CD14-positive monocyte (primary cell): ENCODE data around the gene FNDC3B. TPM values are rescaled to one million over a fixed set of nuclear protein-coding genes. Genes with fewer than 3 reads are reported as not detected.
"Not testable (repeated sequence)": the region's sequence is repeated elsewhere in the genome, so short reads cannot be mapped to it uniquely, and the experiment has no call there.

ENCODE experiments used
- DNase-seq, 3 donors: peaks; one replicate each; pipeline ENCODE4 v3.0.0-alpha.2; 2011 to 2022
- H2AFZ ChIP-seq: 2 replicates; pipeline ENCODE4 v1.6.0; 2012; ENCODE audit warnings: mild to moderate bottlenecking, low read depth, low read length, inconsistent platforms; ENCODE audit not compliant: insufficient read depth, poor library complexity, severe bottlenecking
- H3K27ac ChIP-seq, 2 donors: 1 replicate in 1 of 2; 2 replicates in 1 of 2; pipeline ENCODE4 v1.5.1; 2012 to 2013; ENCODE audit warnings: low read length in 2 of 2, control low read depth in 1 of 2, inconsistent platforms in 1 of 2, low read depth in 1 of 2, mild to moderate bottlenecking in 1 of 2
- H3K27me3 ChIP-seq, 2 donors: one replicate each; pipeline versions ENCODE4 v1.6.0 to v1.6.1; 2011 to 2013; ENCODE audit warnings: low read length in 2 of 2; ENCODE audit not compliant: control insufficient read depth in 2 of 2, insufficient read depth in 2 of 2
- H3K36me3 ChIP-seq, 2 donors: replicated peaks in 1 of 2; 1 replicate in 1 of 2; 2 replicates in 1 of 2; pipeline versions ENCODE4 v1.5.1 to v1.6.1; 2012 to 2013; ENCODE audit warnings: low read length in 2 of 2, control low read depth in 1 of 2, inconsistent platforms in 1 of 2, mild to moderate bottlenecking in 1 of 2; ENCODE audit not compliant: insufficient read depth in 2 of 2, control insufficient read depth in 1 of 2
- H3K4me1 ChIP-seq, 2 donors: 1 replicate in 1 of 2; 2 replicates in 1 of 2; pipeline versions ENCODE4 v1.5.1 to v1.6.1; 2012 to 2013; ENCODE audit warnings: low read length in 2 of 2, control low read depth in 1 of 2, inconsistent platforms in 1 of 2, mild to moderate bottlenecking in 1 of 2, moderate library complexity in 1 of 2; ENCODE audit not compliant: insufficient read depth in 2 of 2, control insufficient read depth in 1 of 2
- H3K4me2 ChIP-seq: replicated peaks from 2 replicates; pipeline ENCODE3; 2012; ENCODE audit warnings: low read length, moderate library complexity, mild to moderate bottlenecking; ENCODE audit not compliant: poor library complexity, severe bottlenecking; ENCODE audit errors: extremely low read depth
- H3K4me3 ChIP-seq, 3 experiments: fragments of 200-600 bp in 1 of 3; sonication (generic) in 1 of 3; replicated peaks in 1 of 3; 1 replicate in 2 of 3; 2 replicates in 1 of 3; pipeline ENCODE4 v1.5.1; 2011 to 2013; ENCODE audit warnings: low read length in 3 of 3, mild to moderate bottlenecking in 3 of 3, control low read depth in 2 of 3, low read depth in 2 of 3, inconsistent platforms in 1 of 3, moderate library complexity in 1 of 3
- H3K79me2 ChIP-seq: 2 replicates; pipeline ENCODE4 v1.6.0; 2012; ENCODE audit warnings: mild to moderate bottlenecking, control low read depth, inconsistent platforms, low read length, moderate library complexity; ENCODE audit not compliant: insufficient read depth
- H3K9ac ChIP-seq: 2 replicates; pipeline ENCODE4 v1.6.0; 2017; ENCODE audit warnings: low read length, mild to moderate bottlenecking; ENCODE audit not compliant: insufficient read depth, poor library complexity, severe bottlenecking
- H3K9me3 ChIP-seq, 2 donors: replicated peaks in 1 of 2; 1 replicate in 1 of 2; 2 replicates in 1 of 2; pipeline versions ENCODE4 v1.5.1 to v1.6.1; 2012 to 2013; ENCODE audit warnings: low read length in 2 of 2, control low read depth in 1 of 2; ENCODE audit not compliant: control insufficient read depth in 1 of 2, insufficient read depth in 1 of 2
- H4K20me1 ChIP-seq: 2 replicates; pipeline ENCODE4 v1.6.0; 2012; ENCODE audit warnings: mild to moderate bottlenecking, low read length, control low read depth, moderate library complexity; ENCODE audit not compliant: insufficient read depth
- H3K27ac Mint-ChIP-seq, 7 donors: one replicate each; pipeline ENCODE4 v1.8.0; 2020; ENCODE audit warnings: mild to moderate bottlenecking in 7 of 7, mixed read lengths in 7 of 7, moderate library complexity in 6 of 7, inconsistent platforms in 2 of 7
- H3K27me3 Mint-ChIP-seq, 3 donors: one replicate each; pipeline ENCODE4 v1.8.0; 2021 to 2022; ENCODE audit warnings: low read depth in 3 of 3, mild to moderate bottlenecking in 3 of 3, mixed read lengths in 3 of 3, moderate library complexity in 3 of 3, inconsistent platforms in 1 of 3
- H3K36me3 Mint-ChIP-seq, 2 donors: one replicate each; pipeline ENCODE4 v1.8.0; 2020; ENCODE audit warnings: mixed read lengths in 2 of 2, inconsistent platforms in 1 of 2, mild to moderate bottlenecking in 1 of 2
- H3K4me1 Mint-ChIP-seq: one replicate; pipeline ENCODE4 v1.8.0; 2020; ENCODE audit warnings: mild to moderate bottlenecking, mixed read lengths
- H3K4me3 Mint-ChIP-seq, 2 donors: one replicate each; pipeline ENCODE4 v1.8.0; 2020; ENCODE audit warnings: mild to moderate bottlenecking in 2 of 2, mixed read lengths in 2 of 2, moderate library complexity in 1 of 2
- H3K9me3 Mint-ChIP-seq, 7 donors: one replicate each; pipeline ENCODE4 v1.8.0; 2020 to 2022; ENCODE audit warnings: mixed read lengths in 7 of 7, mild to moderate bottlenecking in 6 of 7, moderate library complexity in 6 of 7, inconsistent platforms in 2 of 7
- WGBS: methylation state at CpG from one replicate; pipeline ENCODE4 v1.1.5; 2013; ENCODE audit warnings: missing lambda C conversion rate; ENCODE audit not compliant: insufficient coverage; 5-methylcytosine and 5-hydroxymethylcytosine counted together
- intact Hi-C, 2 donors: fragments of 100-400 bp; cut with micrococcal nuclease; formaldehyde crosslinking; loops; one replicate each; pipeline versions ENCODE4 v1.15.0 to v1.15.1; 2023
- polyA minus RNA-seq: library from RNA; depleted of rRNA, polyadenylated mRNA; stranded (reverse); fragments of >200 nt; gene quantifications from 2 replicates; pipeline ENCODE4 v1.2.3, GENCODE V29; 2012
- polyA plus RNA-seq, 3 donors: library from polyadenylated mRNA; depleted of rRNA in 1 of 3; unstranded in 2 of 3; stranded (reverse) in 1 of 3; fragments of 300-500 nt in 2 of 3; fragments of >200 nt in 1 of 3; fragmentation: Illumina TruSeq in 2 of 3; gene quantifications; 1 replicate in 2 of 3; 2 replicates in 1 of 3; pipeline ENCODE4 v1.2.3, GENCODE V29; 2012 to 2021
- total RNA-seq, 12 experiments: library from RNA in 1 of 12; stranded (reverse) in 1 of 12; fragments of 120-200 nt in 1 of 12; gene quantifications; one replicate each; pipeline ENCODE4 v1.2.4 and lab custom pipeline; 2013 to 2026; ENCODE audit warnings: mixed read lengths in 6 of 12, inconsistent platforms in 1 of 12
- TF ChIP-seq, protein P1 (sequence below): fragments of 200-600 bp; IDR thresholded peaks from one replicate; pipeline ENCODE4 v1.8.0; 2022; ENCODE audit warnings: antibody characterized with exemption, mild to moderate bottlenecking

Gene FNDC3B
- total RNA-seq (2013): 97.3 TPM
- 10 to 100 TPM; 19.6 to 36.1 (median 25.7) TPM for polyA plus RNA-seq
- 55.0 and 73.8 TPM in 2 replicates for polyA minus RNA-seq
- total RNA-seq (lab: John Stamatoyannopoulos, UW): 217 to 1,345 (median 259) reads per million in 11 experiments

DNA sequence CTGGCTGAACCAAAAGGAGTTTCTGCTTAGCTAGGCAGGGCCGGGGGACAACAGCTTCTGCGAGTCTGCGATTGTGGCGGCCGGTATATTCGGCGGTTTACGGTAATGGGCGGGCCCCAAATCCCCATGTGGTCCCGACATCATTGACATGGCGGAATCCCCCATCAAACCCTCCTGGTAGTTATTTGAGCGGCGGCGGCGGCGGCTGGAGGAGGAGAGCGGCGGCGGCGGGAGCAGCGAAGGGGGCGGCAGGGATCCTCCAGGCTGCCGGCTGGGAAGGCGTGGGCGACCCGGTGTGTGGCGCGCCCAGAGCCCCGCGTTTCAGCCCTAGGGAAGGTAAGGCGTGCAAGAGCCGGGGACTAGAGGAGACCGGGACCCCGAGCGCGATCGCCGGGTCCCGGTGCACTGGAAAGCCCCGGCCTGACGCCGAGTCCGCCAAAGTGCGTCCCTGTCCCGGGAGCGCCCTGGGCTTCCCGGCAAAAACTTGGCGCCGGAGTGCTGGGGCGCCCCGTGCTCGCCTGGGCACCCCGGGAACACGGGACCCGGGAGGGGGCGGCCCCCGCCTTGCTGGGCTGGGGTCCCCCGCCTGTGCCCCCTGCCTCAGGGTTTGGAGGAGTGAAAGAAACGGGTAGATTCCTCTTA lies at the start of gene FNDC3B:
TSS of gene FNDC3B (plus strand) at position 143 of the 642 bp plus-strand sequence. CDS start 72,902 bp downstream, outside the sequence.
- TF ChIP-seq, protein P1, sequence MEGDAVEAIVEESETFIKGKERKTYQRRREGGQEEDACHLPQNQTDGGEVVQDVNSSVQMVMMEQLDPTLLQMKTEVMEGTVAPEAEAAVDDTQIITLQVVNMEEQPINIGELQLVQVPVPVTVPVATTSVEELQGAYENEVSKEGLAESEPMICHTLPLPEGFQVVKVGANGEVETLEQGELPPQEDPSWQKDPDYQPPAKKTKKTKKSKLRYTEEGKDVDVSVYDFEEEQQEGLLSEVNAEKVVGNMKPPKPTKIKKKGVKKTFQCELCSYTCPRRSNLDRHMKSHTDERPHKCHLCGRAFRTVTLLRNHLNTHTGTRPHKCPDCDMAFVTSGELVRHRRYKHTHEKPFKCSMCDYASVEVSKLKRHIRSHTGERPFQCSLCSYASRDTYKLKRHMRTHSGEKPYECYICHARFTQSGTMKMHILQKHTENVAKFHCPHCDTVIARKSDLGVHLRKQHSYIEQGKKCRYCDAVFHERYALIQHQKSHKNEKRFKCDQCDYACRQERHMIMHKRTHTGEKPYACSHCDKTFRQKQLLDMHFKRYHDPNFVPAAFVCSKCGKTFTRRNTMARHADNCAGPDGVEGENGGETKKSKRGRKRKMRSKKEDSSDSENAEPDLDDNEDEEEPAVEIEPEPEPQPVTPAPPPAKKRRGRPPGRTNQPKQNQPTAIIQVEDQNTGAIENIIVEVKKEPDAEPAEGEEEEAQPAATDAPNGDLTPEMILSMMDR: no peak
- Mint-ChIP-seq H3K27ac (peak within 1 kb of the TSS; percentile 92 to 97 (median 94)), H3K4me3 (peak within 1 kb of the TSS; percentile 88 to 93), H3K36me3 (peaks cover 0 to 11% of the 10 kb centered on the region in 2 donors), H3K9me3 (peaks cover 0 to 8% (median 4%) of the 10 kb centered on the region in 7 donors), H3K27me3 (peaks cover 0 to 1% (median 0%) of the 10 kb centered on the region in 3 donors), H3K4me1 (peaks cover 57% of the 10 kb centered on the region)
- H2AFZ ChIP-seq: peak within 1 kb of the TSS; percentile 64
- WGBS: under 1% methylated on average over 41 of the region's 59 CpGs
- no peaks in the 10 kb centered on the region for H3K9me3 ChIP-seq
- peaks cover 47 to 60% of the 10 kb centered on the region in 2 donors for H3K4me1 ChIP-seq
- H3K4me3 ChIP-seq: peak within 1 kb of the TSS; percentile 84 to 97 (median 96)
- intact Hi-C loops: loop anchor here (5.0 to 10.0 kb wide), 6 partner anchors 55 to 253 kb away; no protein-coding TSS in a partner anchor
- H4K20me1 ChIP-seq: peaks cover 39% of the 10 kb centered on the region
- DNase-seq: peak; percentile 91 to 96 (median 92)
- peak within 1 kb of the TSS; percentile 90 for H3K4me2 ChIP-seq
- no peaks in the 10 kb centered on the region for H3K27me3 ChIP-seq
- peak within 1 kb of the TSS; percentile 99 for H3K9ac ChIP-seq
- no peaks in the 10 kb centered on the region for H3K36me3 ChIP-seq
- peaks cover 61% of the 10 kb centered on the region for H3K79me2 ChIP-seq
- peak within 1 kb of the TSS; percentile 95 to 98 for H3K27ac ChIP-seq

DNA sequence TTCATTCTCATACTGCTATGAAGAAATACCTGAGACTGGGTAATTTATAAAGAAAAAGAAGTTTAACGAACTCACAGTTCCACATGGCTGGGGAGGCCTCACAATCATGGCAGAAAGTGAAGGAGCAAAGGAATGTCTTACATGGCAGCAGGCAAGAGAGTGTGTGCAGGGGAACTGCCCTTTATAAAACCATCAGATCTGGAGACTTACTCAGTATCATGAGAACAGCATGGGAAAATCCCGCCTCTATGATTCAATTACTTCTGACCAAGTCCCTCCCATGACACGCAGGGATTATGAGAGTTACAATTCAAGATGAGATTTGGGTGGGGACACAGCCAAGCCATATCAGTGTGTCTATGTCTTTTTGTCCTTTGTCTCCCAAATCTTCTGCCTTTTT lies 49.1 kb upstream of the FNDC3B start:
- H3K4me3 ChIP-seq, H3K36me3 Mint-ChIP-seq, H3K27me3 ChIP-seq, H3K4me3 Mint-ChIP-seq, H2AFZ ChIP-seq, H3K27ac ChIP-seq, H4K20me1 ChIP-seq, H3K27me3 Mint-ChIP-seq, H3K79me2 ChIP-seq, H3K9me3 ChIP-seq, H3K27ac Mint-ChIP-seq, H3K9ac ChIP-seq, H3K4me2 ChIP-seq, H3K36me3 ChIP-seq: not testable (repeated sequence)
- intact Hi-C loops: loop anchor here in 1 of 2 donors (10.0 kb wide), 1 partner anchor 45 kb away; no protein-coding TSS in a partner anchor
- peaks cover 21 to 26% of the 10 kb centered on the region in 2 donors for H3K4me1 ChIP-seq
- no CpG with 5 or more reads among the region's 3 CpGs for WGBS
- Mint-ChIP-seq H3K4me1 (peaks cover 29% of the 10 kb centered on the region), H3K9me3 (peaks cover 0 to 13% (median 4%) of the 10 kb centered on the region in 7 donors)
- peak in 1 of 3 donors; percentile 64 for DNase-seq
